22Rv1 (cell line): ENCODE results near the gene APOBEC3H.

Experiments used
- H3K27ac ChIP-seq: fragments of 450-650 bp; 2 replicates; pipeline ENCODE4 v1.5.1; 2017
- CTCF ChIP-seq: fragments of 450-650 bp; IDR thresholded peaks from 2 replicates; pipeline ENCODE4 v1.5.1; 2017; ENCODE audit warnings: mild to moderate bottlenecking
- ZFX ChIP-seq: fragments of 450-650 bp; IDR thresholded peaks from 2 replicates; pipeline ENCODE4 v1.6.1; 2017; ENCODE audit warnings: antibody characterized with exemption, borderline replicate concordance

The APOBEC3H gene

GRCh38 chr22:39139933-39140332, 42.9 kb downstream of the APOBEC3H start:
- TF ChIP-seq ZFX (no peak), CTCF (no peak)
- H3K27ac ChIP-seq, result no peak overlapping the region

- no peak overlapping the region for H3K27ac ChIP-seq
- TF ChIP-seq CTCF, result no peak
- TF ChIP-seq ZFX, result no peak
These were observed 45.1 kb downstream of the APOBEC3H start for GRCh38 chr22:39142088-39142680.

DNA sequence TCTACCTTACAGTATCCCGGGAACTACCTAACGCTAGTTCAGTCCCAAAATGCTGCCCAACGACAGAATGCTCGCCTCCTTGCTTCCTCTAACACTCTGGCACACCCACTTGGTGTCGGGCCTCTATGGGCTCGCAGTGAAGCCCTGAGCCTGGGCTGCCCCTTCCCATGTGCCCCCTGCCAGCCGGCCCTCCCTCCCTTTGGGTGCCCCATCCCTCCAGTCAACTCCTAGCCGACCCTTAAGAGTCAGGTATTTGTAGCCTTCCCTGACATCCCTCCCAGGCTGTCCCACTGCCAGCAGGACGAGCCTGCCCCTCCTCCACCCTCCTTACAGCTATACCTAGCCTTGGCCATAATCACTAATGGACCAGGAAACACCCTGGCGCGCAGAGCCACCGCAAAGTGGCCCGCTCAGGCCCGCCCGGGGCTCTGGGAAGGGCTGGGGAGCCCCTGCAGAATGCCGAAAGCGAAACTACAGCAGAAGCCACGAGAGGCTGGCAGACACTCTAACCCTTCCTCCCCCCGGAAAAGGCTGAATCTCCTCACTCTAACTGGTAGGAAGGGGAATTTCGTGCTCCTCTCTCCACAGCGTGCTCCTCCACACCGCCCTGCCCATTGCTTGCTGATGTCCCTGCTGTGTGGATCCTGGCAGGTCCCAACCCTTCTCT, 47.2 kb downstream of the APOBEC3H start:
- TF ChIP-seq ZFX (no peak), CTCF (no peak)
- no peak overlapping the region for H3K27ac ChIP-seq

DNA sequence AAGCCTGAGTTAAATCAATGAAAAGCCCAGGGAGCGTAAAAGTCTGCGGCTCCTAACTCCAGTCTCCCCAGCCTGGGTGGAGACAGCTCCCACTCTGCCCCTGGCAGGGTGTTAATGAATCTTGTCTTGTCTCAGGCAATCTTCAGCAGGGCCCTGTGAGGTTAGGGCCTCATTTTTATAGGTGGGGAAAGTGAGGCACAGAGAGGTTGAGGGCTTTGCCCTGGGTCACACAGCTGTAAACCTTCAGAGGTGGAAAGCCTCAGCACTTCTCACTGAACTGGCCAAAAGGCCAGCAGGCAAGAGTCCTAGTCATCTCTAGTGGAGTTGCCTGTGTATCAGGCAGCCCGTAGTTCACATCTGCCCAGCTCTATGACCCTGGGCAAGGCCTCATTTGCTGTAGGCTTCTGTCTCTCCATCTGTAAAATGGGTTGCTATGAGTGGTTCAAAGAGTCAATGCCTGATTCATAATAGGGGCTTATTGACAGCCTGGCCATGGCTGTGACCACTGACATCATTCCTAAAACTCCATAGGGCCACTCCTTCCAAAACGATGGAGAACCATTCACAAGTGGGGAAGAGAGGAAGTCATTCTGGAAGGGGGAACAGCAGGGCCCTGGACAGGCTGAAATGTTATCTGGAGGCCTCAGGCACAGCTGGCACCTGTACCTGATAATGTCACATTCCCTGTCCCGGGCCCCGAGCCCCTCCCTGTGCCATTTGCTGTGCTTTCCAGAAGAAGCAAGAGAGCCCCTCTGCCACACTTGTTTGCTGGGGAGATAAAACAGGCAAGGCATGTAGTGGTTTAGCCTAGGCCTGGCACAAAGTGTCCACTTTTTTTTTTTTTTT, 49.4 kb downstream of the APOBEC3H start:
- peak overlapping the region; percentile 66 for H3K27ac ChIP-seq
- TF ChIP-seq CTCF (no peak), ZFX (no peak)

- H3K27ac ChIP-seq, result peak overlapping the region; percentile 22; the same call in 1 of the 2 replicates
These were observed 50.4 kb downstream of the APOBEC3H start for GRCh38 chr22:39147335-39148025.

GRCh38 chr22:39148026-39148726, 51.1 kb downstream of the APOBEC3H start:
- peak overlapping the region; percentile 22 for H3K27ac ChIP-seq
- TF ChIP-seq ZFX (no peak), CTCF (no peak)

More at GRCh38 chr22:39147335-39148025, 50.4 kb downstream of the APOBEC3H start:
- TF ChIP-seq ZFX (no peak), CTCF (no peak)
